ENCODE results near the gene GIT2.
A peak's percentile ranks its signal among the peaks of the same experiment; 100 is the strongest.

GIT2 gene

DNA sequence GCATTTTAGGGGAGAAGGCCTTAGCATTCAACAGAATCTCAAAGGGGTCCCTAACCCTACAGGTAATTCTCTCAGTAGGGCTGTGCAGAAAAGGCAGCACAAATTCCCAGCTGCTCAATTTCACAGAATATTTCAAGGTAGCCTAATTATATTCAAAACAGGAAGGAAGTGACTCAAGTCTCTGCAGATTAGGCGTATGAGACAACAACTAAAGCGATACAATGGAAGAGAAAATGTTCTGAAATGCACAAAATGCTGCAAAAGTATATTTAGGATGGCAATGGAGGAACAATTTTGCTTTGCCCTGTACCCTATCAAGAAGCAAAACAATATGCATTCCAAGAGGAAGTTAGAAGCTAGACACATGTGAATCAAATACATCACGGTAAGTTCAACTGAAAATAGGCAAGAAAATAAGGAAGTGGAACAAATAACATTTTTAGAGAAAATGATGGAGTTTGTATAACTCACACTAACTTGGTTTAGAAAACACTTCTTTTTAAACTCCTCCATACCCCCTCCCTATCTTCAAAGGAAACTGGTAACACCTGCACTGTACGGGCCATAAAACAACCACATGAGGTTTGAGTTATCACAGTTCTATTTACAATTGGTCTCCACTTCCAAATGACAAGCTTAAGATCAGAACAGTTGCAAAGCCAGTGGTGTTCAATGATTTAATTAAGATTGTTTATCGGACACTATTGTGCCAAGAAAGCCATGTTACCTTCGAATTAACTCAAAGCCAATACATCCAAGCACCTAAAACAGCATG is 1.6 kb downstream of the GIT2 start:
- Histone ChIP-seq H3K27ac (ENCODE audit: low read length) (peak overlapping the region; percentile 79), H3K4me1 (ENCODE audit: low read length) (0 out of 2 replicates have a peak, but pooled peaks cover 8% of the 10 kb centered on the region), H3K4me3 (ENCODE audit: low read length) (peak overlapping the region; percentile 83), H4K20me1 (ENCODE audit: insufficient read depth, low read length) (no peaks in the 10 kb centered on the region), H3K36me3 (replicated peaks; ENCODE audit: insufficient read depth, low read length) (no peaks in the 10 kb centered on the region), H3K27me3 (replicated peaks; ENCODE audit: insufficient read depth, low read length) (no peaks in the 10 kb centered on the region), H3F3A (ENCODE audit: insufficient read depth, low read length) (peaks cover 16% of the 10 kb centered on the region; the same call in 1 of the 2 replicates), H3K79me2 (ENCODE audit: low read length) (peaks cover 61% of the 10 kb centered on the region), H3K4me2 (ENCODE audit: low read depth, low read length) (peak overlapping the region; percentile 60), H2AFZ (ENCODE audit: low read length) (no peak overlapping the region), H3K9ac (ENCODE audit: low read length) (peak overlapping the region; percentile 78; the same call in 1 of the 2 replicates), H3K9me3 (replicated peaks; ENCODE audit: insufficient read depth, low read length) (no peaks in the 10 kb centered on the region), H3K9me2 (replicated peaks; ENCODE audit: insufficient read depth, low read length) (no peaks in the 10 kb centered on the region)
- TF ChIP-seq EZH2phosphoT487 (IDR thresholded peaks at IDR 0.05; ENCODE audit: low read length) (no peak), EZH2 (optimal IDR thresholded peaks at IDR 0.05; ENCODE audit: low read depth, low read length) (no peak)
- TF ChIP-seq, protein P1, sequence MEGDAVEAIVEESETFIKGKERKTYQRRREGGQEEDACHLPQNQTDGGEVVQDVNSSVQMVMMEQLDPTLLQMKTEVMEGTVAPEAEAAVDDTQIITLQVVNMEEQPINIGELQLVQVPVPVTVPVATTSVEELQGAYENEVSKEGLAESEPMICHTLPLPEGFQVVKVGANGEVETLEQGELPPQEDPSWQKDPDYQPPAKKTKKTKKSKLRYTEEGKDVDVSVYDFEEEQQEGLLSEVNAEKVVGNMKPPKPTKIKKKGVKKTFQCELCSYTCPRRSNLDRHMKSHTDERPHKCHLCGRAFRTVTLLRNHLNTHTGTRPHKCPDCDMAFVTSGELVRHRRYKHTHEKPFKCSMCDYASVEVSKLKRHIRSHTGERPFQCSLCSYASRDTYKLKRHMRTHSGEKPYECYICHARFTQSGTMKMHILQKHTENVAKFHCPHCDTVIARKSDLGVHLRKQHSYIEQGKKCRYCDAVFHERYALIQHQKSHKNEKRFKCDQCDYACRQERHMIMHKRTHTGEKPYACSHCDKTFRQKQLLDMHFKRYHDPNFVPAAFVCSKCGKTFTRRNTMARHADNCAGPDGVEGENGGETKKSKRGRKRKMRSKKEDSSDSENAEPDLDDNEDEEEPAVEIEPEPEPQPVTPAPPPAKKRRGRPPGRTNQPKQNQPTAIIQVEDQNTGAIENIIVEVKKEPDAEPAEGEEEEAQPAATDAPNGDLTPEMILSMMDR (IDR thresholded peaks at IDR 0.05; ENCODE audit: low read length), result no peak
- no peak for DNase-seq

DNA sequence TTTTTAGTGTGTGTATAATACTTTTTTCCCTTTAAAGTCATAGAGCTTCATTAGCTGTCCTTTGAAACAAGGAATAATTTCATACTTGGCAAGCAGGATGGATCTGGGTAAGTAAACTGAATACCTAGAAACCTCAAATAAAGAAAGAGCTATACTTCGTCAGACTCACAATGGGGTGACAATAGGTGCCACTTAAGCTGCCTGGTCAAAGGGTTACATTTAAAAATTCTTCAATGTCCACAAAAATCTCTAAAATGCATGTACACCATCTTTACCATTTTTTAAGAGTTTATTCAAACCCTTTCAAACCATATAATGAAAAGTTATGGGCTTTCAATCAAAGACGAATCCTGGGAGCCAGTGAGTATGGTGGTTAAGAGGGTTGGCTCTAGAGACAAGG is 3.1 kb downstream of the GIT2 start:
- Histone ChIP-seq H3K4me1 (ENCODE audit: low read length) (0 out of 2 replicates have a peak, but pooled peaks cover 8% of the 10 kb centered on the region), H3K4me3 (ENCODE audit: low read length) (no peak overlapping the region), H3K4me2 (ENCODE audit: low read depth, low read length) (no peak overlapping the region), H3K9me3 (replicated peaks; ENCODE audit: insufficient read depth, low read length) (no peaks in the 10 kb centered on the region), H3K9ac (ENCODE audit: low read length) (no peak overlapping the region), H3K27ac (ENCODE audit: low read length) (no peak overlapping the region), H3K36me3 (replicated peaks; ENCODE audit: insufficient read depth, low read length) (no peaks in the 10 kb centered on the region), H2AFZ (ENCODE audit: low read length) (no peak overlapping the region), H3F3A (ENCODE audit: insufficient read depth, low read length) (peaks cover 16% of the 10 kb centered on the region; the same call in 1 of the 2 replicates), H3K79me2 (ENCODE audit: low read length) (peaks cover 64% of the 10 kb centered on the region), H3K9me2 (replicated peaks; ENCODE audit: insufficient read depth, low read length) (no peaks in the 10 kb centered on the region), H4K20me1 (ENCODE audit: insufficient read depth, low read length) (no peaks in the 10 kb centered on the region), H3K27me3 (replicated peaks; ENCODE audit: insufficient read depth, low read length) (no peaks in the 10 kb centered on the region)
- DNase-seq, result no peak
- TF ChIP-seq, protein P1 (IDR thresholded peaks at IDR 0.05; ENCODE audit: low read length), result no peak

DNA sequence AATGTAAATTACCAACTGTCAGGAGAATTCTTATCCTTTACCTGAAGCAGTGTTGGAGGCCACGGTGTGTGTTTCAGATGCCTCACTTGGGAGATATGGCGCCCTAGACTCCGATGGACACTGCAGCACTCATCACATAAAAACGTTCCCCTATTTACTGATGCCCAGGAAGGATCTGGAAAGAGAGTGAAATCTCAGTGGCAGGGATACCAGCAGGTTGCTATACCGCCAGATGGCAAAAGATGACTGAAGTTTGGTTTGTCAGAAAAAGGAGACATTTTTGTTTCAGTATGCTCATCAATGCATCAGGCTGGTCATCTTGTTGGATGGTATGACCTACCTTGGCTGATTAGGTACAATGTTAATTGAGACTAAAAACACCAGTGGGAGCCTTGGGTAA is 4.6 kb downstream of the GIT2 start:
- peaks cover 64% of the 10 kb centered on the region for H3K79me2 ChIP-seq (ENCODE audit: low read length)
- no peaks in the 10 kb centered on the region for H3K36me3 ChIP-seq (replicated peaks; ENCODE audit: insufficient read depth, low read length)

More for the DNA sequence above, 4.6 kb downstream of the GIT2 start:
- H3K27me3 ChIP-seq (replicated peaks; ENCODE audit: insufficient read depth, low read length), result no peaks in the 10 kb centered on the region
- H3K4me1 ChIP-seq (ENCODE audit: low read length), result 0 out of 2 replicates have a peak, but pooled peaks cover 8% of the 10 kb centered on the region
- TF ChIP-seq EZH2phosphoT487 (IDR thresholded peaks at IDR 0.05; ENCODE audit: low read length) (no peak), EZH2 (optimal IDR thresholded peaks at IDR 0.05; ENCODE audit: low read depth, low read length) (no peak)
- TF ChIP-seq, protein P1 (IDR thresholded peaks at IDR 0.05; ENCODE audit: low read length), result no peak
- H2AFZ ChIP-seq (ENCODE audit: low read length), result no peak overlapping the region
- no peak overlapping the region for H3K4me2 ChIP-seq (ENCODE audit: low read depth, low read length)
- H3K9me3 ChIP-seq (replicated peaks; ENCODE audit: insufficient read depth, low read length), result no peaks in the 10 kb centered on the region
- no peak overlapping the region for H3K4me3 ChIP-seq (ENCODE audit: low read length)
- H3K9ac ChIP-seq (ENCODE audit: low read length), result no peak overlapping the region
- H4K20me1 ChIP-seq (ENCODE audit: insufficient read depth, low read length), result no peaks in the 10 kb centered on the region
- H3F3A ChIP-seq (ENCODE audit: insufficient read depth, low read length), result peaks cover 16% of the 10 kb centered on the region; the same call in 1 of the 2 replicates
- no peaks in the 10 kb centered on the region for H3K9me2 ChIP-seq (replicated peaks; ENCODE audit: insufficient read depth, low read length)
- DNase-seq, result no peak
- no peak overlapping the region for H3K27ac ChIP-seq (ENCODE audit: low read length)

Data from MM.1S (cell line).